Measurements from ENCODE around the gene B3GALT2.
"Not testable (repeated sequence)": the region's sequence is repeated elsewhere in the genome, so short reads cannot be mapped to it uniquely, and the experiment has no call there.

- not testable (repeated sequence) for TF ChIP-seq FOXJ3, PBX3 (CRISPR knock-in tag; IDR thresholded peaks at IDR 0.05; ENCODE audit: borderline replicate concordance)
These were observed 44.7 kb upstream of the B3GALT2 start for GRCh38 chr1:193231146-193231545.

Data from HepG2 (cell line).